ENCODE measurements around the gene ETNPPL. TPM values are rescaled to one million over a fixed set of nuclear protein-coding genes. Genes with fewer than 3 reads are reported as not detected.

Gene ETNPPL
- total RNA-seq, 4 donors from 2014 or later: not detected

GRCh38 chr4:108709234-108709633 lies 53.6 kb downstream of the ETNPPL start:
- 79 to 84% methylated on average over 10 of the region's 10 CpGs for WGBS, 2 donors
- no peak overlapping the region for H3K4me3 ChIP-seq (ENCODE audit: low read depth, poor library complexity, severe bottlenecking)
- intact Hi-C loops (cut with DNase I; ENCODE audit: low total_unique reads): no loop called here
- no peak for TF ChIP-seq CTCF (IDR thresholded peaks at IDR 0.05)
- TF ChIP-seq POLR2A (IDR thresholded peaks at IDR 0.05): no peak
- DNase-seq (ENCODE audit: low spot score in 2 of 2): no peak

GRCh38 chr4:108706289-108706688 lies 56.6 kb downstream of the ETNPPL start:
- WGBS, 2 donors: 69% methylated on average over 4 of the region's 4 CpGs
- TF ChIP-seq CTCF (IDR thresholded peaks at IDR 0.05) (no peak), POLR2A (IDR thresholded peaks at IDR 0.05) (no peak)
- no peak overlapping the region for H3K4me3 ChIP-seq (ENCODE audit: low read depth, poor library complexity, severe bottlenecking)
- DNase-seq (ENCODE audit: low spot score in 2 of 2): no peak
- intact Hi-C loops (cut with DNase I; ENCODE audit: low total_unique reads): no loop called here

GRCh38 chr4:108703966-108704365 lies 58.9 kb downstream of the ETNPPL start:
- intact Hi-C loops (cut with DNase I; ENCODE audit: low total_unique reads): no loop called here
- TF ChIP-seq POLR2A (IDR thresholded peaks at IDR 0.05) (no peak), CTCF (IDR thresholded peaks at IDR 0.05) (no peak)
- no peak overlapping the region for H3K4me3 ChIP-seq (ENCODE audit: low read depth, poor library complexity, severe bottlenecking)
- no peak for DNase-seq (ENCODE audit: low spot score in 2 of 2)
- WGBS, 2 donors: 84 to 90% methylated on average over 2 of the region's 2 CpGs

GRCh38 chr4:108703370-108703769 lies 59.5 kb downstream of the ETNPPL start:
- TF ChIP-seq POLR2A (IDR thresholded peaks at IDR 0.05) (no peak), CTCF (IDR thresholded peaks at IDR 0.05) (no peak)
- H3K4me3 ChIP-seq (ENCODE audit: low read depth, poor library complexity, severe bottlenecking): no peak overlapping the region
- no peak for DNase-seq (ENCODE audit: low spot score in 2 of 2)
- intact Hi-C loops (cut with DNase I; ENCODE audit: low total_unique reads): no loop called here

- TF ChIP-seq POLR2A (IDR thresholded peaks at IDR 0.05): no peak
- no peak for TF ChIP-seq CTCF (IDR thresholded peaks at IDR 0.05)
- no peak for DNase-seq (ENCODE audit: low spot score in 2 of 2)
- 56 to 59% methylated on average over 3 of the region's 3 CpGs for WGBS, 2 donors
Measured at GRCh38 chr4:108702960-108703359, 59.9 kb downstream of the ETNPPL start.

GRCh38 chr4:108700081-108700757 lies 62.6 kb downstream of the ETNPPL start:
- intact Hi-C loops (cut with DNase I; ENCODE audit: low total_unique reads): no loop called here
- 10 to 12% methylated on average over 1 of the region's 1 CpG for WGBS, 2 donors
- no peak overlapping the region for H3K4me3 ChIP-seq (ENCODE audit: low read depth, poor library complexity, severe bottlenecking)

More at GRCh38 chr4:108702960-108703359, 59.9 kb downstream of the ETNPPL start:
- H3K4me3 ChIP-seq (ENCODE audit: low read depth, poor library complexity, severe bottlenecking): no peak overlapping the region
- intact Hi-C loops (cut with DNase I; ENCODE audit: low total_unique reads): no loop called here

More at GRCh38 chr4:108700081-108700757, 62.6 kb downstream of the ETNPPL start:
- TF ChIP-seq CTCF (IDR thresholded peaks at IDR 0.05): no peak
- TF ChIP-seq POLR2A (IDR thresholded peaks at IDR 0.05): no peak
- no peak for DNase-seq (ENCODE audit: low spot score in 2 of 2)
